ENCODE data around the gene DTX3.

- TF ChIP-seq ZNF384 (IDR thresholded peaks at IDR 0.05) (no peak), FOXA1 (IDR thresholded peaks at IDR 0.05) (no peak)
Observed at GRCh38 chr12:57574795-57575194, 29.8 kb upstream of the DTX3 start.
